HG03139 (cell line): ENCODE data around the gene SPOCK1.

Source experiments
- ATAC-seq: cut with Tn5 transposase; IDR thresholded peaks from one replicate; pipeline ENCODE4 v1.9.1; 2021; ENCODE audit not compliant: unreplicated experiment

Gene SPOCK1

DNA sequence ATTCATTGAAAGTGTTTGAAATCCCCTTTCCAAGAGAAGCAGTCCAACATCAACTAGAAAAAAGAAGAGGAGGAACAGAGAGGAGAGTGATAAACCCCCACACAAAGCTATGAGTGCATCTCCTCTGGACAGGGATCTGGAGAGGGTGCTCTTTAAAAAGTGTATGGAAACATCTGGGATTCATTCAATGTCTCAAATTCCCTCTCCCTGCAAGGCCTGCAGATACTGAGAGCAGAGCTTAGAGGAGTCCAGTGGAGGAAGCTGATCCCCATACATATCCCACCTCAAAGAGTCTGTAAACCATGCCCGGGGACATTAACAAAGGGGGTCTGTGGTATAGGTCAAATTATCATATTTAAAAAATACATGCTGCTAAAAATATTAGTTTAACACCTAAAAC is 2.2 kb downstream of the SPOCK1 start:
- no peak for ATAC-seq

- no peak for ATAC-seq
These were observed 6.8 kb downstream of the SPOCK1 start for GRCh38 chr5:137492331-137492730.

GRCh38 chr5:137491121-137491520 is 8.0 kb downstream of the SPOCK1 start:
- no peak for ATAC-seq

DNA sequence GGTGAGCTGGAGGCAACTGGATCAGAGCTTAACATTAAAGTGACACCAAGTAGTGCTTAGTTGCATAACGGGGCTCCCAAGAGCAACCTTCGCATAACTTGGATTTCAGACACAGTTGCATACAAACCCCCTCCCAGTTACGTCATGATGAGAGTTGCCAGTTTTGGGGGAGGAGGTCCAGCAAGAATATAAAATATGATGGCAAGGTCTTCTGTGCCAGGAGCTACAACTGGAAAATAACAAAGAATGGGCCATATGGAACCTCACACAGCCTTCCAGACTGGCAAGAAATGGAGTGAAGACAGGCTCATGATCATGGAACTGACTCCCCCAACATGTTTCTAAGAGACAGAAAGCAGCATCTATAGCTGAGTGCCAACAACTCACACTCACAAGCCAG is 8.5 kb downstream of the SPOCK1 start:
- no peak for ATAC-seq

GRCh38 chr5:137488974-137489373 is 10.2 kb downstream of the SPOCK1 start:
- ATAC-seq, result no peak

GRCh38 chr5:137488516-137488915 is 10.6 kb downstream of the SPOCK1 start:
- no peak for ATAC-seq

DNA sequence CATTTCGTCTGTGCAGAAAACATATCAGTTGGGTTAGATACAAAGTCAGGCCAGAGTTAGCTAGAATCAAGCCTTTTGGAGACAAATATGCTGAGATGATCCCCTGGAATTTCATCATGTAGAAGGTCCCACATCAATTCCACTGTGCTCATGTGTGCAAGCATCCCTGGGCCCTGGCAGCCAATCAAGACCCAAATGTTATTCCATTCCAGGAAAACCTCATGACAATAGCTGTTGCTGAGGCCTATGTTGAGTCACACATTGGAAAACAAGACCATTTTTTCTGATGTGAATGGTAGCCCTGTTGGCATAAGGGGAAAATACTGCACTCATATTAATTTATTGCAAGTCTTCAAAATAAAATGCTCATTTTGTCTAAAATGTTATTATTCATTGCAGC is 11.5 kb downstream of the SPOCK1 start:
- no peak for ATAC-seq

- no peak for ATAC-seq
These were observed 12.4 kb downstream of the SPOCK1 start for GRCh38 chr5:137486707-137487106.

DNA sequence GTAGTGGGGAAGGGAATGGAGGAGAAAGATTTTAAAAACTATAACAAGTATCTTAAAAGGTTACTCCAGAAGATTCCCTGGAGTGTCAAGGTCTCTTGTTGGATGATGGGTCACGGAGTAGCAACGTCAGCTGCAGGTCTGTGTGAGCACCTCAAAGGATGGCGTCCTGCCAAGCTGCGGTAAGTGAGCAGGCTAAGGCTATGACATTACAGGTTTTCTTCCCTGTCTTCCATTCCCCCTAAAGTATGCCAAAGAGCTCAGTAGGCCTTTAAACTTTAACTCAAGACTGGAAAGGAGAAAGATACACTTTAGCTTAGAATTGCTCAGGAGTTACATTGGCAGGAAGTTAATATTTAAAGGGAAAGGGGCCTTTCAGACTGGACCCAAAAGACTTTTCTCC is 17.5 kb downstream of the SPOCK1 start:
- ATAC-seq, result no peak

DNA sequence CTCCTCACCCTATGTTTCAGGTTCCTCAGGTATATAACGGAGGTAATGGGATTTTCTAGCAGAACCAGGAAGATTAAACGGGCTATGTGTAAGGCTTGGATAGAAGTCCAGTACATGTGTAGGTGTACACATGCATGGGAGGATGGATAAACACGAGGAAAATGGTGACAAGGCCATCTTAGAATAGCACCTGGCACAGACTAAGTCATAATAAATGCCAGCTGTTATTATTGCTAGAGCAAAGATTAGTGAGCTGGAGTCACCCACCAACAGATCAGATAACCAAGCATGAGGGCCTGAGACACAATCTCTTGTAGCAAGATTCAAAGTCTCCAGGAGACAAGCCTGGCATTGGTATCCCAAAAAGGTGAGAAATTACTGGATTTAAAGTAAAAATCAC is 21.1 kb downstream of the SPOCK1 start:
- ATAC-seq, result no peak

DNA sequence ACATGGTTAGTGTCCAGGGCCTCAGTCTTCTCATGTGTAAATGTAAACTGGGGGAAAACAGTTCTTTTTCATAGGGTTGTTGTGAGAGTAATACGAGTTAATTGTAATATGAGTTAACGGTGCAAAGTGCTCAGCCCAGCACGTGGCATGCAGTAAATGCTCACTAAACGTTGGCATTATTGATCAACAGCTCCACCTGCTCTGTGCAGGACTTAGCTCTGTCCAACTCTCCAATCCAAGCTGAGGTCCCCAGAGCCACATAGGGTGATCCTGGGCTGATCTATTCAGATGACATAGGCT is 28.3 kb downstream of the SPOCK1 start:
- ATAC-seq, result no peak

GRCh38 chr5:137470111-137470920 is 28.8 kb downstream of the SPOCK1 start:
- ATAC-seq, result no peak

- no peak for ATAC-seq
These were observed 32.2 kb downstream of the SPOCK1 start for GRCh38 chr5:137466889-137467288.

DNA sequence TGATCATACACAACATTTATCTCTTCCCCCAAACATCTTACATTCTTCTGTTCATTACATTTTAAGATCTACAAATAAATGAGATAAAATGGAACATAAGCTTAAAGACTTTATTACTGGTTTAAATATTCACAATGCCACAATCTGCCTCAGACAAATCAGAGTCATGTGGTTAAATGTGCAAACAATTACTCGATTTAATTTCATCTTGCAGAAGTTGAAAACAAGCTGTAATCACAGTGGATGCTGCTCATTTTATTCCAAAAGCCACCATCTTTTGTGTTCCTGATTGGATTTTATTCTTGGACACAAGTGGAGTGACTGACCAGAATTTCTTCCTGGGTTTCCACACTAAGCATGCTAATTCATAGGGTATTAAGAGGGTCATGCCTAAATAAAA is 33.2 kb downstream of the SPOCK1 start:
- no peak for ATAC-seq

DNA sequence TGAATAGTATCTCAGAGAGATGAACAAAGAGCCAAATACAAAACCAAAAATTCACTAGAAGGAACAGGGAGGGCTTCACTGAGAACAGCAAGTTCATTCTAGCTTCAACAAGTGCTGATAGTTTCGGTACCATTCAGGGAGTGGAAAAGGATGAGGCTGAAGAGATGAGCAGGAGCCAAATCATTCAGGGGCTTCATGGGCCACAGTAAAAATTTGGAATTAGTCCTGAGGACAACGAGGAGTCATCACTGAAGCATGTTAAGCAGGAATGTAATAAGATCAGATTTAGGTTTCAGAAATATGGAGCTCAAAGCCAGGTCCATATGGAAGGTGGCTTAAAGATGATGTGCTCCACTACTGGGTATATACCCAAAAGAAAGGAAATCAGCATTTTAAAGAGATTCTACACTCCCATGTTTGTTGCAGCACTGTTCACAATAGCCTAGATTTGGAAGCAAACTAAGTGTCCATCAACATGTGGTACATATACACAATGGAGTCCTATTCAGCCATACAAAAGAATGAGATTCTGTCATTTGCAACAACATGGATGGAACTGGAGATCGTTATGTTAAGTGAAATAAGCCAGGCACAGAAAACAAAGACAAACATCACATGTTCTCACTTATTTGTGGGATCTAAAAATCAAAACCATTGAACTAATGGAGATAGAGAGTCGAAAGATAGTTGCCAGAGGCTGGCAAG is 36.2 kb downstream of the SPOCK1 start:
- ATAC-seq, result no peak

DNA sequence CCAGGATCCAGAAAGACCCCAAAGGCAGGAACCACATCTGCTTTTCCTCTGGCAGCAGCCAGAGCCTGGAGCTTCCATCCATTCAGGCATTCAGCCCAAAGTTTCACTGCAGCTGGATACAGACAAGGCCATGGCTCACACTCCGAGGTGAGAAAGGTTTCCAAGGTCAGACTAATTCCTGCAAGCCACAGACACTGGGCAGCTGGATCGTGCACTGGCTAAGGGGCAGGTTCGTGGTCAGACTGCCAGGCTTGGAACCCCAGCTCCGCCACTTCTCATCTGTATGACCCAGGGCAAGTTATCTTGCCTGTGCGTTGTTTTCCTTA is 36.9 kb downstream of the SPOCK1 start:
- ATAC-seq, result no peak

- no peak for ATAC-seq
These were observed 37.5 kb downstream of the SPOCK1 start for GRCh38 chr5:137461391-137462264.

DNA sequence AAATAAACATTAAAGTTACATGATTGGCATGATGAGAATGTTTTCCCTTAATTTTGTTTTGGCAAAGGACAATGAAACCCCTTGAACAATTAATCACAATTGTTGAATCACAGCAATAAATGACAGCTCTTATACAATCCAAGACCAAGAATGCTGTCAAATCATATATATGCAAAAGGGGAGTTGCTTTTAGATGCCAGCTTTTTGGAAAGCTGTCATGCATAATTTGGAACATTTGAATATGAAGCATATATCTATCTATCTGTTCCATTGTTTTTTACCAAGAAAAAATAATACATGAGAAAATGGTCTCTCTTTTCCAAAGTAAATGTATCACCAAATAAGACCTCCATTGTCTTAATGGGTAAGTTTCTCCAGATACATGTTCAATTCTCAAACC is 44.5 kb downstream of the SPOCK1 start:
- no peak for ATAC-seq

GRCh38 chr5:137453483-137454080 is 45.5 kb downstream of the SPOCK1 start:
- ATAC-seq, result no peak

GRCh38 chr5:137450759-137451158 is 48.4 kb downstream of the SPOCK1 start:
- no peak for ATAC-seq

DNA sequence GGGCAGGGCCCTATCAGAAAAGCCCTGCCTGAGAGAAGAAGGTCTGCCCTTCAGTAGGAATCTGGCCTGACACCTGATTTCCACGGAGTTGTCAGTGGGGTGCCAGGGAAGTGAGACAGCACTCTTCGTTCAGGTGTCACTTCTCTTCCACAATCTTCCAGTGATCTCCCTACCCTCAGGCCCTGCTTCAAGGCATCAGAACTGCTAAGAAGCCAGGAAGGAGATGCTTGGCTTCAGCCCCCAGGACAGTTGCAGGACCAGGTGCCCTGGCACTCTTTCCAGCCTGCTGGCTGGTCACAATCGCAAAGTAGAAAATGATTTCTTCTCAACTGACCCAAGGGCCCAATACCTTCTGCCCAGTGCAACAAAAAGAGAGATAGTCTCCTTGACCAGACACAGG is 50.3 kb downstream of the SPOCK1 start:
- no peak for ATAC-seq

GRCh38 chr5:137446615-137447014 is 52.5 kb downstream of the SPOCK1 start:
- no peak for ATAC-seq
